Measurements from ENCODE around the gene TMEM200B.
"Not testable (repeated sequence)": the region's sequence is repeated elsewhere in the genome, so short reads cannot be mapped to it uniquely, and the experiment has no call there.

TMEM200B gene

GRCh38 chr1:29108041-29108440 is 15.7 kb downstream of the TMEM200B start:
- not testable (repeated sequence) for DNase-seq (ENCODE audit: low read depth)

- no peak for DNase-seq (ENCODE audit: low read depth)
Measured at GRCh38 chr1:29105822-29106221, 17.9 kb downstream of the TMEM200B start.

- no peak for DNase-seq (ENCODE audit: low read depth)
Measured at GRCh38 chr1:29100487-29100886, 23.2 kb downstream of the TMEM200B start.

- no peak for DNase-seq (ENCODE audit: low read depth)
Measured at GRCh38 chr1:29099286-29099685, 24.4 kb downstream of the TMEM200B start.

GRCh38 chr1:29096231-29096886 is 27.3 kb downstream of the TMEM200B start:
- no peak for DNase-seq (ENCODE audit: low read depth)

- no peak for DNase-seq (ENCODE audit: low read depth)
Measured at GRCh38 chr1:29094954-29095353, 28.7 kb downstream of the TMEM200B start.

GRCh38 chr1:29094433-29094832 is 29.3 kb downstream of the TMEM200B start:
- DNase-seq (ENCODE audit: low read depth) = no peak

- DNase-seq (ENCODE audit: low read depth) = not testable (repeated sequence)
Measured at GRCh38 chr1:29092704-29093103, 31.0 kb downstream of the TMEM200B start.

- no peak for DNase-seq (ENCODE audit: low read depth)
Measured at GRCh38 chr1:29090937-29091618, 32.6 kb downstream of the TMEM200B start.

- no peak for DNase-seq (ENCODE audit: low read depth)
Measured at GRCh38 chr1:29084196-29084521, 39.5 kb downstream of the TMEM200B start.

GRCh38 chr1:29083317-29084195 is 40.1 kb downstream of the TMEM200B start:
- DNase-seq (ENCODE audit: low read depth) = no peak

GRCh38 chr1:29082519-29082918 is 41.2 kb downstream of the TMEM200B start:
- no peak for DNase-seq (ENCODE audit: low read depth)

- DNase-seq (ENCODE audit: low read depth) = no peak
Measured at GRCh38 chr1:29081201-29081600, 42.5 kb downstream of the TMEM200B start.

- not testable (repeated sequence) for DNase-seq (ENCODE audit: low read depth)
Measured at GRCh38 chr1:29079916-29080629, 43.6 kb downstream of the TMEM200B start.

GRCh38 chr1:29077155-29077554 is 46.5 kb downstream of the TMEM200B start:
- DNase-seq (ENCODE audit: low read depth) = no peak
